Stimulated activated effector memory CD8-positive, alpha-beta T cell treated with anti-CD3 and anti-CD28 coated beads, Interleukin-12 subunit alpha, Interleukin-12 subunit beta, amount 100 ng/mL, for 72 hours (primary cell): ENCODE data around the gene MYO5A.
A peak's percentile ranks its signal among the peaks of the same experiment; 100 is the strongest.
"Not testable (repeated sequence)": the region's sequence is repeated elsewhere in the genome, so short reads cannot be mapped to it uniquely, and the experiment has no call there.

ENCODE experiments used
- ATAC-seq: fragments of 150-1000 bp; cut with Tn5 transposase; 2 replicates; pipeline ENCODE4 v1.10.0; 2021
- DNase-seq, 2 donors: peaks; one replicate each; pipeline ENCODE4 v3.0.0; 2021 to 2022; ENCODE audit warnings: low spot score in 2 of 2
- H3K27ac Mint-ChIP-seq: one replicate; pipeline ENCODE4 v1.8.0; 2022; ENCODE audit warnings: mild to moderate bottlenecking, mixed read lengths
- H3K36me3 Mint-ChIP-seq: one replicate; pipeline ENCODE4 v1.8.0; 2022; ENCODE audit warnings: mild to moderate bottlenecking, mixed read lengths
- H3K4me1 Mint-ChIP-seq: one replicate; pipeline ENCODE4 v1.8.0; 2022; ENCODE audit warnings: mixed read lengths
- H3K4me3 Mint-ChIP-seq: one replicate; pipeline ENCODE4 v1.8.0; 2022; ENCODE audit warnings: mild to moderate bottlenecking, mixed read lengths
- H3K9me3 Mint-ChIP-seq: one replicate; pipeline ENCODE4 v1.8.0; 2022; ENCODE audit warnings: mixed read lengths

Gene MYO5A

GRCh38 chr15:52439470-52439869 lies 89.2 kb downstream of the MYO5A start:
- DNase-seq = no peak
- H3K9me3 Mint-ChIP-seq = no peaks in the 10 kb centered on the region
- no peaks in the 10 kb centered on the region for H3K36me3 Mint-ChIP-seq
- no peak overlapping the region for H3K4me3 Mint-ChIP-seq
- H3K27ac Mint-ChIP-seq = peak overlapping the region; percentile 41
- H3K4me1 Mint-ChIP-seq = peaks cover 49% of the 10 kb centered on the region
- no peak for ATAC-seq

- H3K4me3 Mint-ChIP-seq, H3K9me3 Mint-ChIP-seq, H3K36me3 Mint-ChIP-seq, DNase-seq, ATAC-seq: not testable (repeated sequence)
- H3K4me1 Mint-ChIP-seq = peaks cover 49% of the 10 kb centered on the region
- peak overlapping the region; percentile 41 for H3K27ac Mint-ChIP-seq
Observed at GRCh38 chr15:52439042-52439441, 89.6 kb downstream of the MYO5A start.

- ATAC-seq = no peak
- Mint-ChIP-seq H3K4me1 (peaks cover 48% of the 10 kb centered on the region), H3K36me3 (no peaks in the 10 kb centered on the region), H3K27ac (peak overlapping the region; percentile 64), H3K9me3 (no peaks in the 10 kb centered on the region), H3K4me3 (no peak overlapping the region)
- DNase-seq = no peak
Observed at GRCh38 chr15:52438047-52438446, 90.6 kb downstream of the MYO5A start.

- no peak for DNase-seq
- Mint-ChIP-seq H3K4me3 (no peak overlapping the region), H3K36me3 (peaks cover 3% of the 10 kb centered on the region), H3K4me1 (peaks cover 47% of the 10 kb centered on the region), H3K9me3 (no peaks in the 10 kb centered on the region), H3K27ac (peak overlapping the region; percentile 64)
- no peak for ATAC-seq
Observed at GRCh38 chr15:52437646-52438045, 91.0 kb downstream of the MYO5A start.

GRCh38 chr15:52436981-52437380 lies 91.7 kb downstream of the MYO5A start:
- Mint-ChIP-seq H3K4me1 (peaks cover 49% of the 10 kb centered on the region), H3K27ac (peak overlapping the region; percentile 64), H3K9me3 (no peaks in the 10 kb centered on the region), H3K4me3 (no peak overlapping the region), H3K36me3 (peaks cover 6% of the 10 kb centered on the region)
- no peak for DNase-seq
- ATAC-seq = no peak

- no peak for DNase-seq
- peaks cover 6% of the 10 kb centered on the region for H3K36me3 Mint-ChIP-seq
Observed at GRCh38 chr15:52434885-52435284, 93.8 kb downstream of the MYO5A start.

GRCh38 chr15:52428297-52428696 lies 100.4 kb downstream of the MYO5A start:
- H3K4me3 Mint-ChIP-seq = no peak overlapping the region
- peaks cover 45% of the 10 kb centered on the region for H3K36me3 Mint-ChIP-seq
- H3K27ac Mint-ChIP-seq = no peak overlapping the region
- no peak for ATAC-seq
- no peaks in the 10 kb centered on the region for H3K9me3 Mint-ChIP-seq
- H3K4me1 Mint-ChIP-seq = peaks cover 13% of the 10 kb centered on the region
- no peak for DNase-seq

More at GRCh38 chr15:52434885-52435284, 93.8 kb downstream of the MYO5A start:
- ATAC-seq = no peak
- H3K27ac Mint-ChIP-seq = no peak overlapping the region
- no peaks in the 10 kb centered on the region for H3K9me3 Mint-ChIP-seq
- no peak overlapping the region for H3K4me3 Mint-ChIP-seq
- H3K4me1 Mint-ChIP-seq = peaks cover 35% of the 10 kb centered on the region

GRCh38 chr15:52427804-52428203 lies 100.9 kb downstream of the MYO5A start:
- Mint-ChIP-seq H3K4me3 (no peak overlapping the region), H3K36me3 (peaks cover 48% of the 10 kb centered on the region), H3K27ac (no peak overlapping the region), H3K9me3 (no peaks in the 10 kb centered on the region), H3K4me1 (peaks cover 12% of the 10 kb centered on the region)
- ATAC-seq = peak; percentile 89
- no peak for DNase-seq

GRCh38 chr15:52424856-52425431 lies 103.7 kb downstream of the MYO5A start:
- peaks cover 8% of the 10 kb centered on the region for H3K4me1 Mint-ChIP-seq
- H3K36me3 Mint-ChIP-seq = peaks cover 44% of the 10 kb centered on the region
- ATAC-seq (no peak), DNase-seq (no peak)
- H3K4me3 Mint-ChIP-seq = no peak overlapping the region
- no peaks in the 10 kb centered on the region for H3K9me3 Mint-ChIP-seq
- H3K27ac Mint-ChIP-seq = no peak overlapping the region

GRCh38 chr15:52423852-52424251 lies 104.8 kb downstream of the MYO5A start:
- Mint-ChIP-seq H3K4me1 (peaks cover 8% of the 10 kb centered on the region), H3K27ac (no peak overlapping the region), H3K4me3 (no peak overlapping the region), H3K36me3 (peaks cover 40% of the 10 kb centered on the region), H3K9me3 (no peaks in the 10 kb centered on the region)
- ATAC-seq = no peak
- no peak for DNase-seq

- ATAC-seq (no peak), DNase-seq (no peak)
- H3K4me1 Mint-ChIP-seq = peaks cover 6% of the 10 kb centered on the region
- peaks cover 30% of the 10 kb centered on the region for H3K36me3 Mint-ChIP-seq
- H3K9me3 Mint-ChIP-seq = no peaks in the 10 kb centered on the region
- H3K27ac Mint-ChIP-seq = no peak overlapping the region
- no peak overlapping the region for H3K4me3 Mint-ChIP-seq
Observed at GRCh38 chr15:52422001-52422400, 106.7 kb downstream of the MYO5A start.

- DNase-seq (no peak), ATAC-seq (no peak)
- Mint-ChIP-seq H3K27ac (no peak overlapping the region), H3K36me3 (peaks cover 20% of the 10 kb centered on the region), H3K4me3 (no peak overlapping the region), H3K9me3 (no peaks in the 10 kb centered on the region), H3K4me1 (peaks cover 6% of the 10 kb centered on the region)
Observed at GRCh38 chr15:52421029-52421428, 107.7 kb downstream of the MYO5A start.

GRCh38 chr15:52419494-52419893 lies 109.2 kb downstream of the MYO5A start:
- Mint-ChIP-seq H3K9me3 (no peaks in the 10 kb centered on the region), H3K27ac (no peak overlapping the region), H3K4me1 (peaks cover 6% of the 10 kb centered on the region), H3K36me3 (peaks cover 18% of the 10 kb centered on the region), H3K4me3 (no peak overlapping the region)
- no peak for DNase-seq
- ATAC-seq = no peak

- no peak for DNase-seq
- Mint-ChIP-seq H3K4me3 (no peak overlapping the region), H3K4me1 (peaks cover 6% of the 10 kb centered on the region), H3K36me3 (peaks cover 19% of the 10 kb centered on the region), H3K9me3 (no peaks in the 10 kb centered on the region), H3K27ac (no peak overlapping the region)
- ATAC-seq = no peak
Observed at GRCh38 chr15:52417957-52418356, 110.7 kb downstream of the MYO5A start.

GRCh38 chr15:52417521-52417920 lies 111.2 kb downstream of the MYO5A start:
- no peak overlapping the region for H3K27ac Mint-ChIP-seq
- no peak overlapping the region for H3K4me3 Mint-ChIP-seq
- no peaks in the 10 kb centered on the region for H3K9me3 Mint-ChIP-seq
- ATAC-seq = peak; percentile 42
- H3K4me1 Mint-ChIP-seq = peaks cover 6% of the 10 kb centered on the region
- H3K36me3 Mint-ChIP-seq = peaks cover 20% of the 10 kb centered on the region
- no peak for DNase-seq

- ATAC-seq, H3K27ac Mint-ChIP-seq, DNase-seq, H3K4me3 Mint-ChIP-seq, H3K4me1 Mint-ChIP-seq, H3K9me3 Mint-ChIP-seq: not testable (repeated sequence)
- peaks cover 27% of the 10 kb centered on the region for H3K36me3 Mint-ChIP-seq
Observed at GRCh38 chr15:52416566-52416965, 112.1 kb downstream of the MYO5A start.

GRCh38 chr15:52415628-52416027 lies 113.1 kb downstream of the MYO5A start:
- ATAC-seq = no peak

More at GRCh38 chr15:52415628-52416027, 113.1 kb downstream of the MYO5A start:
- peaks cover 6% of the 10 kb centered on the region for H3K4me1 Mint-ChIP-seq
- H3K9me3 Mint-ChIP-seq = no peaks in the 10 kb centered on the region
- peaks cover 34% of the 10 kb centered on the region for H3K36me3 Mint-ChIP-seq
- no peak overlapping the region for H3K4me3 Mint-ChIP-seq
- DNase-seq = no peak
- H3K27ac Mint-ChIP-seq = no peak overlapping the region
